H1 (cell line): ENCODE measurements around the gene EPHA4. TPM values are rescaled to one million over a fixed set of nuclear protein-coding genes. Genes with fewer than 3 reads are reported as not detected.

Experiments used
- CTCF ChIA-PET: fragments of 300-600 bp; sonication (Branson Sonifier 250); formaldehyde crosslinking; loops from one replicate; lab custom pipeline; 2021; ENCODE audit not compliant: partially characterized antibody; lab: Charles Lee
- POLR2A ChIA-PET: fragments of 300-600 bp; sonication (Branson Sonifier 250); formaldehyde crosslinking; loops from one replicate; lab custom pipeline; 2021; ENCODE audit warnings: inconsistent platforms; ENCODE audit not compliant: partially characterized antibody; lab: Charles Lee
- DNase-seq, 2 experiments: peaks; one replicate each; pipeline versions ENCODE4 v3.0.0 to v3.0.0-alpha.2; 2010 to 2022; ENCODE audit warnings: low spot score in 2 of 2, low read depth in 1 of 2, mixed read lengths in 1 of 2
- FAIRE-seq: peaks from 2 replicates; lab custom pipeline; 2011; peaks lifted over from hg19 to GRCh38; lab: Jason Lieb, UNC
- H2AFZ ChIP-seq: 2 replicates; pipeline ENCODE4 v1.8.1; 2012; ENCODE audit warnings: low read length, inconsistent platforms
- H2AK5ac ChIP-seq: 2 replicates; pipeline ENCODE4 v1.6.1; 2013; ENCODE audit warnings: low read depth, low read length
- H2BK120ac ChIP-seq: replicated peaks from 2 replicates; pipeline ENCODE3; 2013; ENCODE audit warnings: low read depth, low read length, inconsistent platforms
- H2BK12ac ChIP-seq: 2 replicates; pipeline ENCODE4 v1.6.1; 2013; ENCODE audit warnings: low read depth, low read length
- H2BK15ac ChIP-seq: 2 replicates; pipeline ENCODE4 v1.6.1; 2013; ENCODE audit warnings: low read length
- H2BK20ac ChIP-seq: 2 replicates; pipeline ENCODE4 v1.6.1; 2013; ENCODE audit warnings: low read length
- H2BK5ac ChIP-seq: 2 replicates; pipeline ENCODE4 v1.6.1; 2013; ENCODE audit warnings: low read depth, low read length
- H3K14ac ChIP-seq: 2 replicates; pipeline ENCODE4 v1.6.1; 2013; ENCODE audit warnings: inconsistent platforms; ENCODE audit not compliant: insufficient read length
- H3K18ac ChIP-seq: 2 replicates; pipeline ENCODE4 v1.6.1; 2013; ENCODE audit warnings: low read length; ENCODE audit errors: extremely low read depth
- H3K23ac ChIP-seq: 2 replicates; pipeline ENCODE4 v1.6.1; 2013; ENCODE audit warnings: inconsistent platforms; ENCODE audit not compliant: insufficient read length
- H3K23me2 ChIP-seq: 2 replicates; pipeline ENCODE4 v1.6.1; 2013; ENCODE audit warnings: low read depth, low read length
- H3K27ac ChIP-seq: 2 replicates; pipeline ENCODE4 v1.6.1; 2011; ENCODE audit warnings: low read depth, low read length, inconsistent platforms
- H3K27me3 ChIP-seq, 4 experiments: replicated peaks in 1 of 4; 1 replicate in 1 of 4; 2 replicates in 3 of 4; pipeline versions ENCODE4 v1.6.1 to v1.8.1; 2011 to 2013; ENCODE audit warnings: low read length in 3 of 4, mild to moderate bottlenecking in 3 of 4, inconsistent platforms in 2 of 4, mixed read lengths in 2 of 4, moderate library complexity in 1 of 4; ENCODE audit not compliant: control insufficient read depth in 3 of 4, insufficient read depth in 3 of 4; ENCODE audit errors: extremely low read depth in 1 of 4
- H3K36me3 ChIP-seq, 4 experiments: 2 replicates each; pipeline versions ENCODE4 v1.6.1 to v1.8.1; 2011 to 2013; ENCODE audit warnings: mild to moderate bottlenecking in 4 of 4, low read length in 3 of 4, moderate library complexity in 2 of 4, control low read depth in 1 of 4, inconsistent platforms in 1 of 4; ENCODE audit not compliant: insufficient read depth in 4 of 4, control insufficient read depth in 2 of 4
- H3K4ac ChIP-seq: replicated peaks from 2 replicates; pipeline ENCODE3; 2013; ENCODE audit warnings: low read length, low read depth, mixed read lengths, inconsistent platforms; ENCODE audit not compliant: insufficient read length
- H3K4me1 ChIP-seq, 4 experiments: replicated peaks in 1 of 4; 1 replicate in 1 of 4; 2 replicates in 3 of 4; pipeline versions ENCODE4 v1.6.1 to v1.8.1; 2011 to 2013; ENCODE audit warnings: low read length in 3 of 4, inconsistent platforms in 2 of 4, mixed read lengths in 1 of 4; ENCODE audit not compliant: insufficient read depth in 4 of 4, control insufficient read depth in 3 of 4
- H3K4me2 ChIP-seq, 2 experiments: 2 replicates each; pipeline versions ENCODE4 v1.6.1 to v1.8.1; 2011 to 2013; ENCODE audit warnings: low read depth in 2 of 2, low read length in 2 of 2, control low read depth in 1 of 2, inconsistent platforms in 1 of 2, mild to moderate bottlenecking in 1 of 2; ENCODE audit not compliant: insufficient read depth in 1 of 2
- H3K4me3 ChIP-seq, 4 experiments: fragments of 200-600, 300-600 bp in 1 of 4; sonication (generic), shearing (Covaris generic), sonication (Bioruptor Twin) in 1 of 4; 2 replicates each; pipeline versions ENCODE4 v1.5.1 to v1.8.1; 2011 to 2016; ENCODE audit warnings: low read length in 4 of 4, low read depth in 3 of 4, control low read depth in 2 of 4, inconsistent platforms in 2 of 4, mild to moderate bottlenecking in 2 of 4, mixed read lengths in 1 of 4, moderate library complexity in 1 of 4; ENCODE audit not compliant: insufficient read depth in 2 of 4; ENCODE audit errors: extremely low read depth in 1 of 4
- H3K56ac ChIP-seq: replicated peaks from 2 replicates; pipeline ENCODE3; 2013; ENCODE audit warnings: low read depth, mild to moderate bottlenecking, mixed read lengths, low read length, inconsistent platforms; ENCODE audit not compliant: insufficient read length
- H3K79me1 ChIP-seq: 2 replicates; pipeline ENCODE4 v1.6.1; 2013; ENCODE audit warnings: low read depth, low read length, control low read depth
- H3K79me2 ChIP-seq, 2 experiments: 2 replicates each; pipeline versions ENCODE4 v1.6.1 to v1.8.1; 2012 to 2013; ENCODE audit warnings: low read length in 2 of 2, mild to moderate bottlenecking in 2 of 2, inconsistent platforms in 1 of 2; ENCODE audit not compliant: insufficient read depth in 2 of 2, control insufficient read depth in 1 of 2
- H3K9ac ChIP-seq, 4 experiments: replicated peaks in 1 of 4; 1 replicate in 1 of 4; 2 replicates in 3 of 4; pipeline versions ENCODE4 v1.6.1 to v1.8.1; 2011 to 2013; ENCODE audit warnings: low read depth in 3 of 4, low read length in 3 of 4, control low read depth in 2 of 4, mild to moderate bottlenecking in 2 of 4, moderate library complexity in 2 of 4, inconsistent platforms in 1 of 4; ENCODE audit errors: extremely low read depth in 1 of 4
- H3K9me3 ChIP-seq, 2 experiments: 2 replicates each; pipeline versions ENCODE4 v1.6.1 to v1.8.1; 2012 to 2013; ENCODE audit warnings: mild to moderate bottlenecking in 2 of 2, moderate library complexity in 2 of 2, control low read depth in 1 of 2, inconsistent platforms in 1 of 2, low read depth in 1 of 2, low read length in 1 of 2, mixed read lengths in 1 of 2; ENCODE audit not compliant: insufficient read depth in 2 of 2
- H4K20me1 ChIP-seq, 2 experiments: replicated peaks in 1 of 2; 2 replicates each; pipeline versions ENCODE3 to v1.8.1; 2011 to 2013; ENCODE audit warnings: inconsistent platforms in 2 of 2, low read length in 2 of 2, mild to moderate bottlenecking in 1 of 2; ENCODE audit not compliant: insufficient read depth in 2 of 2, control insufficient read depth in 1 of 2
- H4K5ac ChIP-seq: 2 replicates; pipeline ENCODE4 v1.6.1; 2013; ENCODE audit warnings: low read length, low read depth, mixed read lengths, inconsistent platforms; ENCODE audit not compliant: insufficient read length
- H4K8ac ChIP-seq: 2 replicates; pipeline ENCODE4 v1.8.0; 2013; ENCODE audit warnings: mild to moderate bottlenecking, moderate library complexity, low read length, inconsistent platforms; ENCODE audit not compliant: insufficient read depth; ENCODE audit errors: extremely low read depth
- H4K91ac ChIP-seq: replicated peaks from 2 replicates; pipeline ENCODE3; 2013; ENCODE audit warnings: low read length, mixed read lengths, inconsistent platforms; ENCODE audit not compliant: insufficient read length
- CBX5 ChIP-seq: fragments of 300-800, 300-1000 bp; sonication (generic); IDR thresholded peaks from 2 replicates; pipeline ENCODE4 v1.7.1; 2016; ENCODE audit warnings: antibody characterized with exemption, low read length, low read depth
- CBX8 ChIP-seq: fragments of 300-800, 300-1000 bp; sonication (generic); IDR thresholded peaks from 2 replicates; pipeline ENCODE4 v1.7.1; 2016; ENCODE audit warnings: low read depth, low read length, borderline replicate concordance
- CTBP2 ChIP-seq: IDR thresholded peaks from 2 replicates; pipeline ENCODE4 v1.7.0; 2011; ENCODE audit warnings: borderline replicate concordance, mild to moderate bottlenecking, moderate library complexity, mixed read lengths, low read length; ENCODE audit not compliant: insufficient read depth, insufficient read length
- EZH2 ChIP-seq: fragments of 200-600 bp; sonication (generic); IDR thresholded peaks from 2 replicates; pipeline ENCODE4 v1.7.1; 2012; ENCODE audit warnings: low read depth, mild to moderate bottlenecking, moderate library complexity, low read length, inconsistent platforms; ENCODE audit not compliant: severe bottlenecking
- HDAC6 ChIP-seq: IDR thresholded peaks from one replicate; pipeline ENCODE4 v1.7.1; 2012; ENCODE audit warnings: low read depth, mild to moderate bottlenecking, inconsistent platforms, low read length, moderate library complexity
- JUND ChIP-seq: IDR thresholded peaks from 2 replicates; pipeline ENCODE4 v1.6.1; 2011; ENCODE audit warnings: mild to moderate bottlenecking, improper control_type of control experiment, low read length
- NANOG ChIP-seq: IDR thresholded peaks from 2 replicates; pipeline ENCODE4 v1.6.1; 2011; ENCODE audit warnings: low read length, low read depth, mild to moderate bottlenecking, inconsistent platforms; ENCODE audit not compliant: insufficient read depth, poor library complexity, severe bottlenecking
- RXRA ChIP-seq: IDR thresholded peaks from 2 replicates; pipeline ENCODE4 v1.6.1; 2011; ENCODE audit warnings: low read depth, mild to moderate bottlenecking, low read length, moderate library complexity; ENCODE audit not compliant: insufficient read depth
- SAP30 ChIP-seq: fragments of 300-600 bp; sonication (generic); IDR thresholded peaks from 2 replicates; pipeline ENCODE4 v1.7.1; 2012; ENCODE audit warnings: low read length, moderate library complexity, mild to moderate bottlenecking, inconsistent platforms; ENCODE audit not compliant: insufficient read depth, insufficient replicate concordance
- SIX5 ChIP-seq: IDR thresholded peaks from 2 replicates; pipeline ENCODE4 v1.6.1; 2011; ENCODE audit warnings: mild to moderate bottlenecking, low read depth, low read length
- TAF1 ChIP-seq: IDR thresholded peaks from 2 replicates; pipeline ENCODE4 v1.6.1; 2011; ENCODE audit warnings: mild to moderate bottlenecking, low read depth, low read length
- TBP ChIP-seq: IDR thresholded peaks from 2 replicates; pipeline ENCODE4 v1.6.1; 2011; ENCODE audit warnings: low read depth, low read length, improper control_type of control experiment
- TCF12 ChIP-seq: IDR thresholded peaks from 2 replicates; pipeline ENCODE4 v1.6.1; 2011; ENCODE audit warnings: low read depth, mild to moderate bottlenecking, low read length
- WGBS, 2 experiments: shearing (Covaris generic) in 1 of 2; methylation state at CpG; one replicate each; pipeline versions ENCODE4 v1.1.6 to v1.1.7; 2013 to 2015; ENCODE audit warnings: low lambda C conversion rate in 2 of 2, mixed read lengths in 2 of 2, inconsistent platforms in 1 of 2, low coverage in 1 of 2, missing lambda C conversion rate in 1 of 2; ENCODE audit not compliant: insufficient replicate concordance in 2 of 2, insufficient coverage in 1 of 2, insufficient read length in 1 of 2; ENCODE audit errors: extremely low coverage in 1 of 2, missing lambda C conversion rate in 1 of 2; 5-methylcytosine and 5-hydroxymethylcytosine counted together
- polyA plus RNA-seq, 7 experiments: library from polyadenylated mRNA; depleted of rRNA in 3 of 7; stranded (reverse) in 5 of 7; unstranded in 2 of 7; fragments of >200 nt in 5 of 7; fragments of 200-250 nt in 2 of 7; gene quantifications; 1 replicate in 5 of 7; 2 replicates in 1 of 7; 4 replicates in 1 of 7; pipeline versions ENCODE4 v1.2.1 to v1.2.3, GENCODE V29; 2011 to 2013; ENCODE audit warnings: missing spikeins in 2 of 7, mixed read lengths in 2 of 7
- total RNA-seq: library from RNA; stranded (reverse); fragmentation: NEBNext Ultra II Directional; extraction: Animal tissue kit (Norgen Biotek cat#: 25700); gene quantifications from 2 replicates; pipeline ENCODE4 v1.2.1, GENCODE V29; 2021

The EPHA4 gene
- total and polyA plus RNA-seq, 2 of the 8 experiments (the other 6 are each of a cell fraction or from before 2014, with no cell fraction given) = 4.3 to 5.7 TPM

DNA sequence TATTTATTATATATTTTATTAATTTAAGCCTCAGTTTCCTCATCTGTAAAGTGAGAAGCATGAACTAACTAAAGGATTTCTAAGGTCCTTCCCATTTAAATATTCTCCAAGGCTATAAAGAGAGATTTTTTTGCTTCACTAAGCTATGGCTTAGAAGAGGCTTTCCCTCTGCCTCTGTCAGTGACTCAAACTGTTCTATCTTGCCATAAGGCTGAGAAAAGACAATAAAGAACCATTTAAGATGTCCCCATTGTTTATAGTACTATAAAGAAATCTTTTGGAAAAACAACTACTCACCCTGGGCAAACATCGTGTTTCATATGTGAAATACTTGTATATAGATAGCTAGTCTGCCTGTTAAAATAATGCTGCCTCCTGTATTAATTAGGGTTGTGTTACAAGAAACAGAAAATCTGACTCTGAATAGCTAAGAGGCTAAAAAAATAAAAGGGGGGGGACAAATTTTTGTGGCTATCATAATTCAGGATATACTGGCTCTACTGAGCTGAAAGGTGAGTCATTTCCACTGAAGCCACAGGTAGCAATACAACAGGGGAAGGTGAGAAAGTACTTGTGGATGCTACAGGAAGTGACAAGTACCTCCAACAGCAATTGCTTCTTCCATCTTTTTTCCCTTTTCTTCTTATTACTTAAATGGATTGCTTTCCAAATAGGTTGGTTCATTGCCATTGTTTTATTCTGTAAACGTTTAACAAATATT is 25.4 kb downstream of the EPHA4 start:
- H2AK5ac ChIP-seq = no peak overlapping the region
- H3K4me3 ChIP-seq = no peak overlapping the region
- no peak overlapping the region for H3K27ac ChIP-seq
- no peak overlapping the region for H4K8ac ChIP-seq
- no peak for FAIRE-seq
- H3K9me3 ChIP-seq = no peaks in the 10 kb centered on the region
- H3K79me1 ChIP-seq = no peaks in the 10 kb centered on the region
- no peak overlapping the region for H3K4ac ChIP-seq
- H3K14ac ChIP-seq = no peak overlapping the region
- H3K4me2 ChIP-seq = no peak overlapping the region
- H2BK5ac ChIP-seq = no peak overlapping the region
- H3K56ac ChIP-seq = no peak overlapping the region
- DNase-seq = no peak
- no peak overlapping the region for H3K23ac ChIP-seq
- H3K27me3 ChIP-seq = no peaks in the 10 kb centered on the region; a peak in 1 of 7 replicates
- no peak overlapping the region for H4K91ac ChIP-seq
- H4K20me1 ChIP-seq = no peaks in the 10 kb centered on the region
- H3K79me2 ChIP-seq = no peaks in the 10 kb centered on the region
- H3K36me3 ChIP-seq = no peaks in the 10 kb centered on the region
- no peak overlapping the region for H2BK20ac ChIP-seq
- H2BK120ac ChIP-seq = no peak overlapping the region
- 90% methylated on average over 2 of the region's 2 CpGs; no CpG with 5 or more reads in 1 of the 2 experiments for WGBS, 2 experiments
- no peak overlapping the region for H2BK15ac ChIP-seq
- no peak overlapping the region for H2BK12ac ChIP-seq
- H3K18ac ChIP-seq = no peak overlapping the region
- no peak overlapping the region for H3K9ac ChIP-seq
- ChIA-PET CTCF (interaction anchor here (0.7 to 1.0 kb wide), 3 partner anchors 15 to 174 kb away, joined by 3 to 4 read pairs (median 3); no protein-coding TSS in a partner anchor), POLR2A (no interaction called here)
- H3K23me2 ChIP-seq = no peaks in the 10 kb centered on the region
- H4K5ac ChIP-seq = no peak overlapping the region
- no peak overlapping the region for H2AFZ ChIP-seq
- H3K4me1 ChIP-seq = no peaks in the 10 kb centered on the region; a peak in 1 of 7 replicates
- TF ChIP-seq SIX5 (no peak), TBP (no peak), CBX5 (no peak), RXRA (no peak), TCF12 (no peak), CTBP2 (no peak), SAP30 (no peak), TAF1 (no peak), EZH2 (no peak), HDAC6 (no peak), JUND (no peak), NANOG (no peak), CBX8 (no peak)
